WTC11 (cell line): ENCODE results near the gene TLE4. TPM values are rescaled to one million over a fixed set of nuclear protein-coding genes. Genes with fewer than 3 reads are reported as not detected.

ENCODE experiments used
- ATAC-seq: fragments of 200-7000 bp; cut with Tn5 transposase; 2 replicates; pipeline ENCODE4 v1.10.0; 2021; ENCODE audit warnings: mild to moderate bottlenecking, moderate library complexity
- CTCF ChIA-PET: fragments of 300-600 bp; sonication (Branson Sonifier 250); formaldehyde crosslinking; loops from one replicate; lab custom pipeline; 2021; ENCODE audit warnings: antibody characterized with exemption; lab: Charles Lee
- POLR2A ChIA-PET: fragments of 350-600 bp; sonication (Branson Sonifier 250); formaldehyde crosslinking; loops from one replicate; lab custom pipeline; 2021; ENCODE audit warnings: antibody characterized with exemption; lab: Charles Lee
- DNase-seq: peaks from one replicate; pipeline ENCODE4 v3.0.0; 2021; ENCODE audit warnings: low spot score
- H3K27ac Mint-ChIP-seq: 2 replicates; pipeline ENCODE4 v1.8.0; 2021; ENCODE audit warnings: mixed read lengths
- H3K27me3 Mint-ChIP-seq: 2 replicates; pipeline ENCODE4 v1.8.0; 2021; ENCODE audit warnings: low read depth, mild to moderate bottlenecking, moderate library complexity, mixed read lengths
- H3K36me3 Mint-ChIP-seq: 2 replicates; pipeline ENCODE4 v1.8.0; 2021; ENCODE audit warnings: mixed read lengths
- H3K4me1 Mint-ChIP-seq: 2 replicates; pipeline ENCODE4 v1.8.0; 2022; ENCODE audit warnings: mixed read lengths
- H3K4me3 Mint-ChIP-seq: 2 replicates; pipeline ENCODE4 v1.8.0; 2021; ENCODE audit warnings: mild to moderate bottlenecking, moderate library complexity, mixed read lengths
- H3K9me3 Mint-ChIP-seq: 2 replicates; pipeline ENCODE4 v1.8.0; 2021; ENCODE audit warnings: mixed read lengths
- AFF4 ChIP-seq: sonication (generic); formaldehyde crosslinking; IDR thresholded peaks from 2 replicates; pipeline ENCODE4 v1.8.1; 2023; ENCODE audit warnings: mild to moderate bottlenecking, missing genetic modification reagents, borderline replicate concordance
- CREB1 ChIP-seq: sonication (generic); formaldehyde crosslinking; IDR thresholded peaks from 2 replicates; pipeline ENCODE4 v1.8.0; 2023; ENCODE audit warnings: mild to moderate bottlenecking, missing genetic modification reagents
- CTCF ChIP-seq: fragments of 200-600 bp; IDR thresholded peaks from 2 replicates; pipeline ENCODE4 v1.8.0; 2022; ENCODE audit warnings: antibody characterized with exemption
- ELF4 ChIP-seq: sonication (generic); formaldehyde crosslinking; IDR thresholded peaks from 2 replicates; pipeline ENCODE4 v1.8.1; 2022; ENCODE audit warnings: low read depth, mild to moderate bottlenecking, moderate library complexity, missing genetic modification reagents
- EMX1 ChIP-seq: fragments of 250-450 bp; sonication (Bioruptor Pico); IDR thresholded peaks from 2 replicates; pipeline ENCODE4 v1.8.0; 2021; ENCODE audit warnings: mild to moderate bottlenecking
- HMGA2 ChIP-seq: fragments of 250-450 bp; sonication (Bioruptor Pico); IDR thresholded peaks from 2 replicates; pipeline ENCODE4 v1.4.0; 2021; ENCODE audit warnings: mild to moderate bottlenecking, moderate library complexity
- IRF2 ChIP-seq: sonication (generic); formaldehyde crosslinking; IDR thresholded peaks from 2 replicates; pipeline ENCODE4 v1.8.0; 2022; ENCODE audit warnings: low read depth, missing genetic modification reagents, borderline replicate concordance
- JAZF1 ChIP-seq: fragments of 250-450 bp; sonication (Bioruptor Pico); IDR thresholded peaks from 2 replicates; pipeline ENCODE4 v1.9.0; 2021; ENCODE audit warnings: moderate library complexity, mild to moderate bottlenecking, inconsistent platforms
- NFATC4 ChIP-seq: fragments of 250-450 bp; sonication (Bioruptor Pico); IDR thresholded peaks from 2 replicates; pipeline ENCODE4 v1.9.0; 2021; ENCODE audit warnings: mild to moderate bottlenecking
- NFE2L1 ChIP-seq: sonication (generic); formaldehyde crosslinking; IDR thresholded peaks from 2 replicates; pipeline ENCODE4 v1.8.1; 2023; ENCODE audit warnings: missing genetic modification reagents
- NFYB ChIP-seq: sonication (generic); formaldehyde crosslinking; conservative IDR thresholded peaks from 2 replicates; pipeline ENCODE4 v1.8.0; 2022; ENCODE audit warnings: low read depth, missing genetic modification reagents
- NR3C1 ChIP-seq: sonication (generic); formaldehyde crosslinking; conservative IDR thresholded peaks from 2 replicates; pipeline ENCODE4 v1.8.1; 2023; ENCODE audit warnings: low read depth, mild to moderate bottlenecking, missing genetic modification reagents
- OVOL2 ChIP-seq: fragments of 250-450 bp; sonication (Bioruptor Pico); IDR thresholded peaks from 2 replicates; pipeline ENCODE4 v1.9.0; 2021; ENCODE audit warnings: mild to moderate bottlenecking, borderline replicate concordance
- PRRX2 ChIP-seq: fragments of 250-450 bp; sonication (Bioruptor Pico); IDR thresholded peaks from 2 replicates; pipeline ENCODE4 v1.8.0; 2021; ENCODE audit warnings: mild to moderate bottlenecking
- SOX15 ChIP-seq: fragments of 250-450 bp; sonication (Bioruptor Pico); IDR thresholded peaks from 2 replicates; pipeline ENCODE4 v1.9.0; 2021; ENCODE audit warnings: mild to moderate bottlenecking
- TCF7 ChIP-seq: sonication (generic); formaldehyde crosslinking; IDR thresholded peaks from 2 replicates; pipeline ENCODE4 v1.8.0; 2022; ENCODE audit warnings: mild to moderate bottlenecking, low read depth, missing genetic modification reagents, moderate library complexity
- USF1 ChIP-seq: sonication (generic); formaldehyde crosslinking; IDR thresholded peaks from 2 replicates; pipeline ENCODE4 v1.8.0; 2022; ENCODE audit warnings: mild to moderate bottlenecking, missing genetic modification reagents
- ZNF263 ChIP-seq: sonication (generic); formaldehyde crosslinking; IDR thresholded peaks from 2 replicates; pipeline ENCODE4 v1.8.1; 2022; ENCODE audit warnings: low read depth, mild to moderate bottlenecking, moderate library complexity, missing genetic modification reagents
- ZNF317 ChIP-seq: sonication (generic); formaldehyde crosslinking; IDR thresholded peaks from 2 replicates; pipeline ENCODE4 v1.8.1; 2023; ENCODE audit warnings: low read depth, mild to moderate bottlenecking, moderate library complexity, missing genetic modification reagents, borderline replicate concordance
- ZNF423 ChIP-seq: fragments of 250-450 bp; sonication (Bioruptor Pico); IDR thresholded peaks from 2 replicates; pipeline ENCODE4 v2.1.2; 2022; ENCODE audit warnings: mild to moderate bottlenecking, moderate library complexity
- ZNF671 ChIP-seq: fragments of 250-450 bp; sonication (Bioruptor Pico); IDR thresholded peaks from 2 replicates; pipeline ENCODE4 v1.8.0; 2021; ENCODE audit warnings: mild to moderate bottlenecking
- total RNA-seq: library from RNA; stranded (reverse); gene quantifications from 3 replicates; pipeline ENCODE4 v1.2.3, GENCODE V29; 2021
- TF ChIP-seq, protein P1 (sequence below): sonication (generic); formaldehyde crosslinking; IDR thresholded peaks from 2 replicates; pipeline ENCODE4 v1.8.1; 2023; ENCODE audit warnings: mild to moderate bottlenecking, moderate library complexity, missing genetic modification reagents
- TF ChIP-seq, protein P2 (sequence below): sonication (generic); formaldehyde crosslinking; IDR thresholded peaks from 2 replicates; pipeline ENCODE4 v1.8.0; 2022; ENCODE audit warnings: missing genetic modification reagents
- TF ChIP-seq, protein P3 (sequence below): sonication (generic); formaldehyde crosslinking; conservative IDR thresholded peaks from 2 replicates; pipeline ENCODE4 v1.8.1; 2022; ENCODE audit warnings: mild to moderate bottlenecking, missing genetic modification reagents
- TF ChIP-seq, protein P4 (sequence below): sonication (generic); formaldehyde crosslinking; IDR thresholded peaks from 2 replicates; pipeline ENCODE4 v1.8.0; 2022; ENCODE audit warnings: mild to moderate bottlenecking, missing genetic modification reagents
- TF ChIP-seq, protein P5 (sequence below): fragments of 250-450 bp; sonication (Bioruptor Pico); IDR thresholded peaks from 2 replicates; pipeline ENCODE4 v1.9.0; 2021; ENCODE audit warnings: moderate library complexity, mild to moderate bottlenecking, inconsistent platforms, borderline replicate concordance

TLE4 gene
- total RNA-seq, 1 experiment from 2014 or later: 48.1 TPM

GRCh38 chr9:79698967-79699366 lies 127.2 kb downstream of the TLE4 start (continued):
- TF ChIP-seq, protein P1, sequence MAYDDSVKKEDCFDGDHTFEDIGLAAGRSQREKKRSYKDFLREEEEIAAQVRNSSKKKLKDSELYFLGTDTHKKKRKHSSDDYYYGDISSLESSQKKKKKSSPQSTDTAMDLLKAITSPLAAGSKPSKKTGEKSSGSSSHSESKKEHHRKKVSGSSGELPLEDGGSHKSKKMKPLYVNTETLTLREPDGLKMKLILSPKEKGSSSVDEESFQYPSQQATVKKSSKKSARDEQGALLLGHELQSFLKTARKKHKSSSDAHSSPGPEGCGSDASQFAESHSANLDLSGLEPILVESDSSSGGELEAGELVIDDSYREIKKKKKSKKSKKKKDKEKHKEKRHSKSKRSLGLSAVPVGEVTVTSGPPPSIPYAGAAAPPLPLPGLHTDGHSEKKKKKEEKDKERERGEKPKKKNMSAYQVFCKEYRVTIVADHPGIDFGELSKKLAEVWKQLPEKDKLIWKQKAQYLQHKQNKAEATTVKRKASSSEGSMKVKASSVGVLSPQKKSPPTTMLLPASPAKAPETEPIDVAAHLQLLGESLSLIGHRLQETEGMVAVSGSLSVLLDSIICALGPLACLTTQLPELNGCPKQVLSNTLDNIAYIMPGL (CRISPR knock-in tag): no peak
- TF ChIP-seq OVOL2 (CRISPR knock-in tag) (no peak), PRRX2 (CRISPR knock-in tag) (no peak), NFE2L1 (CRISPR knock-in tag) (no peak), EMX1 (CRISPR knock-in tag) (no peak), NFATC4 (CRISPR knock-in tag) (no peak)
- TF ChIP-seq, protein P2, sequence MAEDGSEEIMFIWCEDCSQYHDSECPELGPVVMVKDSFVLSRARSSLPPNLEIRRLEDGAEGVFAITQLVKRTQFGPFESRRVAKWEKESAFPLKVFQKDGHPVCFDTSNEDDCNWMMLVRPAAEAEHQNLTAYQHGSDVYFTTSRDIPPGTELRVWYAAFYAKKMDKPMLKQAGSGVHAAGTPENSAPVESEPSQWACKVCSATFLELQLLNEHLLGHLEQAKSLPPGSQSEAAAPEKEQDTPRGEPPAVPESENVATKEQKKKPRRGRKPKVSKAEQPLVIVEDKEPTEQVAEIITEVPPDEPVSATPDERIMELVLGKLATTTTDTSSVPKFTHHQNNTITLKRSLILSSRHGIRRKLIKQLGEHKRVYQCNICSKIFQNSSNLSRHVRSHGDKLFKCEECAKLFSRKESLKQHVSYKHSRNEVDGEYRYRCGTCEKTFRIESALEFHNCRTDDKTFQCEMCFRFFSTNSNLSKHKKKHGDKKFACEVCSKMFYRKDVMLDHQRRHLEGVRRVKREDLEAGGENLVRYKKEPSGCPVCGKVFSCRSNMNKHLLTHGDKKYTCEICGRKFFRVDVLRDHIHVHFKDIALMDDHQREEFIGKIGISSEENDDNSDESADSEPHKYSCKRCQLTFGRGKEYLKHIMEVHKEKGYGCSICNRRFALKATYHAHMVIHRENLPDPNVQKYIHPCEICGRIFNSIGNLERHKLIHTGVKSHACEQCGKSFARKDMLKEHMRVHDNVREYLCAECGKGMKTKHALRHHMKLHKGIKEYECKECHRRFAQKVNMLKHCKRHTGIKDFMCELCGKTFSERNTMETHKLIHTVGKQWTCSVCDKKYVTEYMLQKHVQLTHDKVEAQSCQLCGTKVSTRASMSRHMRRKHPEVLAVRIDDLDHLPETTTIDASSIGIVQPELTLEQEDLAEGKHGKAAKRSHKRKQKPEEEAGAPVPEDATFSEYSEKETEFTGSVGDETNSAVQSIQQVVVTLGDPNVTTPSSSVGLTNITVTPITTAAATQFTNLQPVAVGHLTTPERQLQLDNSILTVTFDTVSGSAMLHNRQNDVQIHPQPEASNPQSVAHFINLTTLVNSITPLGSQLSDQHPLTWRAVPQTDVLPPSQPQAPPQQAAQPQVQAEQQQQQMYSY (CRISPR knock-in tag): no peak
- TF ChIP-seq, protein P3, sequence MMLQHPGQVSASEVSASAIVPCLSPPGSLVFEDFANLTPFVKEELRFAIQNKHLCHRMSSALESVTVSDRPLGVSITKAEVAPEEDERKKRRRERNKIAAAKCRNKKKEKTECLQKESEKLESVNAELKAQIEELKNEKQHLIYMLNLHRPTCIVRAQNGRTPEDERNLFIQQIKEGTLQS (CRISPR knock-in tag): no peak

DNA sequence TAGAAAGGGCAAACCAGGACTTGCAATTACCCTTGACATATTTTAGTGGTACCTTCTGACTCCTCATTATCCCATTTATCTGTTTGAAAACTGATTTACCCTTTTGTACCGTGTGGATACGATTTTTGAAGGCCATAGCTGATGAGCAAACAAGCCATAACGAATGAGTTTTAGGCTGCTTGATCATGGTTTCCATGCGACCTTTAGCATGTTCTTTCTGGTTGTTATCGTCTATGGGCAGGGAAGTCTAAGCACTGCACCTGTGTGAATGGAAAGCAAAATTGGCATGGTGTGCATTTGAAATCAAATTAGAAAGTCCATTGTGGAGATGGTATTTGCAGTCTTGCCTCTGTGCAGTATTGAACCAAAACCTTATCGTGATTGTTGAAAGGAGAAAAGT lies 127.7 kb downstream of the TLE4 start:
- Mint-ChIP-seq H3K4me1 (peaks cover 57% of the 10 kb centered on the region), H3K4me3 (no peak overlapping the region), H3K9me3 (no peaks in the 10 kb centered on the region), H3K36me3 (0 out of 2 replicates have a peak, but pooled peaks cover under 1% of the 10 kb centered on the region), H3K27ac (no peak overlapping the region), H3K27me3 (no peaks in the 10 kb centered on the region)
- no peak for ATAC-seq
- TF ChIP-seq ELF4 (no peak), HMGA2 (CRISPR knock-in tag) (no peak), ZNF317 (no peak), ZNF423 (CRISPR knock-in tag) (no peak), CTCF (no peak), TCF7 (no peak), ZNF671 (CRISPR knock-in tag) (no peak), EMX1 (CRISPR knock-in tag) (no peak), ZNF263 (CRISPR knock-in tag) (no peak), CREB1 (CRISPR knock-in tag) (no peak), NR3C1 (CRISPR knock-in tag) (no peak), AFF4 (CRISPR knock-in tag) (no peak), USF1 (CRISPR knock-in tag) (no peak), JAZF1 (CRISPR knock-in tag) (no peak), SOX15 (CRISPR knock-in tag) (no peak), IRF2 (CRISPR knock-in tag) (no peak), NFYB (CRISPR knock-in tag) (no peak)
- TF ChIP-seq, protein P4, sequence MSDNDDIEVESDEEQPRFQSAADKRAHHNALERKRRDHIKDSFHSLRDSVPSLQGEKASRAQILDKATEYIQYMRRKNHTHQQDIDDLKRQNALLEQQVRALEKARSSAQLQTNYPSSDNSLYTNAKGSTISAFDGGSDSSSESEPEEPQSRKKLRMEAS (CRISPR knock-in tag): no peak
- TF ChIP-seq, protein P5, sequence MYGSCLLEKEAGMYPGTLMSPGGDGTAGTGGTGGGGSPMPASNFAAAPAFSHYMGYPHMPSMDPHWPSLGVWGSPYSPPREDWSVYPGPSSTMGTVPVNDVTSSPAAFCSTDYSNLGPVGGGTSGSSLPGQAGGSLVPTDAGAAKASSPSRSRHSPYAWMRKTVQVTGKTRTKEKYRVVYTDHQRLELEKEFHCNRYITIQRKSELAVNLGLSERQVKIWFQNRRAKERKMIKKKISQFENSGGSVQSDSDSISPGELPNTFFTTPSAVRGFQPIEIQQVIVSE: no peak
- CTCF ChIA-PET: no interaction called here
- POLR2A ChIA-PET: no interaction called here
- DNase-seq: no peak
